ENCODE data around the gene C12orf75. TPM values are rescaled to one million over a fixed set of nuclear protein-coding genes. Genes with fewer than 3 reads are reported as not detected.
"Not testable (repeated sequence)": the region's sequence is repeated elsewhere in the genome, so short reads cannot be mapped to it uniquely, and the experiment has no call there.

C12orf75 gene
- total RNA-seq, 1 donor from 2014 or later = 169 TPM

DNA sequence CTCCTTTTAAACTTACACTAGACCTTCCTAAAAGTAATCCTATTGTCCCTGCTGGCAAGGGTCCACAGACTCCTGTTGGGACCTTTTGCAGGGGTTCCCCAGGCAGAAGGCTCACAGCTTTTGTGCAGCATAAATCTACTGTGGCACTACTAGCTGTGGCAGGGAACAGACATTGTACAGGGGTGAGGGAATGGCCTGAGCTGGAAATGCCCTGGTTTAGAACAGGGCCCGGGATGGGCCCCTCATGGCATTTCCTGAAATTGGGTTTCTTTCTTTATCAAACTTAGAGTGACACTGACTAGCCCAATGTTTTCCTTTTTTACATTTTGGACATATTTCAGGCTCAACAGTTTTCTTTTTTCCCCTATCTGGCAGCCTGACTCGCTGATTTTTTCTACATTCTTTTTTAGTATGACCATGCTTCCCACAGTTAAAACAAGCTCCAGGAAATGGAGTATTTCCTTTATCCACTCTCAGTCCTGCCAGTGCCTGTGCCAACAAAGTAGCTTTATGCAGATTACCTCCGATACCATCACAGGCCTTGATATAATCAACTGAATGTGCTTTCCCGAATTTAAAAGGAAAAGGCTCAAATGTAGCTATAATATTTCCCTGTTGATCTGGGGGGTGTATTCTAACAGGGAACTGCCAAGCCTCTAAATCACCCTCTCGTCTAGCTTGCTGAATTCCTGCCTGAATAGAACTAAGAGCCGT, 22.7 kb upstream of the C12orf75 start:
- H3K4me3 Mint-ChIP-seq (ENCODE audit: unreplicated experiment); H3K27me3 Mint-ChIP-seq (ENCODE audit: unreplicated experiment); H3K36me3 Mint-ChIP-seq (ENCODE audit: unreplicated experiment); H3K9me3 Mint-ChIP-seq (ENCODE audit: unreplicated experiment); DNase-seq (ENCODE audit: extremely low spot score, unreplicated experiment): not testable (repeated sequence)
- peak overlapping the region; percentile 91 for H3K27ac Mint-ChIP-seq (ENCODE audit: unreplicated experiment)
- peaks cover 61% of the 10 kb centered on the region for H3K4me1 Mint-ChIP-seq (ENCODE audit: unreplicated experiment)

DNA sequence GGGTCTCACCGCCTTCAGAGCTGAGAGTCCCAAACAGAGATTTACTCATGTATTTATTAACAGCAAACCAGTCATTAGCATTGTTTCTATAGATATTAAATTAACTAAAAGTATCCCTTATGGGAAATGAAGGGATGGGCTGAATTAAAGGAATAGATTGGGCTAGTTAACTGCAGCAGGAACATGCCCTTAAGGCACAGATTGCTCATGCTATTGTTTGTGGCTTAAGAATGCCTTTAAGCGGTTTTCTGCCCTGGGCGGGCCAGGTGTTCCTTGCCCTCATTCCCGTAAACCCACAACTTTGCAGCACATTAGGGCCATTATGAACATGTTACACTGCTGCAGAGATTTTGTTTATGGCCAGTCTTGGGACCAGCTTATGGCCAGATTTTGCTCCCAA, 21.7 kb upstream of the C12orf75 start:
- DNase-seq (ENCODE audit: extremely low spot score, unreplicated experiment); H3K9me3 Mint-ChIP-seq (ENCODE audit: unreplicated experiment); H3K27me3 Mint-ChIP-seq (ENCODE audit: unreplicated experiment); H3K4me3 Mint-ChIP-seq (ENCODE audit: unreplicated experiment); H3K36me3 Mint-ChIP-seq (ENCODE audit: unreplicated experiment): not testable (repeated sequence)
- Mint-ChIP-seq H3K27ac (ENCODE audit: unreplicated experiment) (peak overlapping the region; percentile 91), H3K4me1 (ENCODE audit: unreplicated experiment) (peaks cover 61% of the 10 kb centered on the region)

GRCh38 chr12:105309384-105309783, 21.1 kb upstream of the C12orf75 start:
- H3K4me1 Mint-ChIP-seq (ENCODE audit: unreplicated experiment) = peaks cover 58% of the 10 kb centered on the region
- not testable (repeated sequence) for DNase-seq (ENCODE audit: extremely low spot score, unreplicated experiment); H3K27me3 Mint-ChIP-seq (ENCODE audit: unreplicated experiment); H3K9me3 Mint-ChIP-seq (ENCODE audit: unreplicated experiment); H3K4me3 Mint-ChIP-seq (ENCODE audit: unreplicated experiment); H3K36me3 Mint-ChIP-seq (ENCODE audit: unreplicated experiment); H3K27ac Mint-ChIP-seq (ENCODE audit: unreplicated experiment)

DNA sequence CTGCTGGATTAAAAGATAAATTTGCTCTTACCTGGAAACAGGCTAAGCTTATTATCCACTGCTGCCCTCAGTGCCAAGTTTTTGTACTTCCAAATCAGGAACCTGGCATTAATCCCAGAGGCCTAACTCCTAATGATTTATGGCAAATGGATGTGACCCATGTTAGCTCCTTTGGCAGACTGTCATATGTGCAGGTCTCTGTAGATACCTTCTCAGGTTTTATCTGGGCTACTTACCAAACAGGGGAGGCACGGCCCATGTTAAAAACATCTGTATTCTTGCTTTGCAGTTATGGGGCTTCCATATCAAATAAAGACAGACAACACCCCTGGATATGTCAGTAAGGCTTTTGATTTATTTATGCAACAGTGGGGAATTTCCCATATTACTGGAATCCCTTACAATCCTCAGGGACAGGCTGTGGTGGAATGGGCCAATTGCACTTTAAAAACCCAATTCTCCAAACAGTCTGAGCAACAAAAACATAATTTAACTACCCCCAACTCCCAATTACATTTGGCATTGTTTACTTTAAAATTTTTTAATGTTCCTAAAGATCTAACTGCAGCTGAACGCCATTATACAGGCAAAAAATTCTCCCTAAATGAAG, 19.9 kb upstream of the C12orf75 start:
- DNase-seq (ENCODE audit: extremely low spot score, unreplicated experiment); H3K36me3 Mint-ChIP-seq (ENCODE audit: unreplicated experiment); H3K9me3 Mint-ChIP-seq (ENCODE audit: unreplicated experiment); H3K4me3 Mint-ChIP-seq (ENCODE audit: unreplicated experiment); H3K27me3 Mint-ChIP-seq (ENCODE audit: unreplicated experiment): not testable (repeated sequence)
- H3K27ac Mint-ChIP-seq (ENCODE audit: unreplicated experiment) = peak overlapping the region; percentile 27
- peaks cover 53% of the 10 kb centered on the region for H3K4me1 Mint-ChIP-seq (ENCODE audit: unreplicated experiment)

DNA sequence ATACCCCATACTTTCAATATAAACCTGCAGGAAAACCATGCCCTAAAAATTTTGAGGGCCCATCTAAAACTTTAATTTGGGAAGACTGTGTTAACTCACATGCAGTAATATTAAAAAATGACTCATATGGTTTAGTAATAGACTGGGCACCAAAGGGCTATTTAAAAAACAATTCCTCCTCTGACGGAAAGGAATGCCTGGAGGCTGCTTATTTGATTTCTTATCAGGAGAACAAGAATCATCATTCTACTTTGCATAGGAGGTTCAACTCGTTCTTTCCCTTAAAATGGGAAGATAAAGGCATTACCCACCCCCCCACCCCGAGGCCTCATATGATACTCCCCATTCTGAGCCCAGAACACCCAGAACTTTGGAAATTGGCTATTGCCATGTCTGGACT, 18.6 kb upstream of the C12orf75 start:
- peaks cover 57% of the 10 kb centered on the region for H3K4me1 Mint-ChIP-seq (ENCODE audit: unreplicated experiment)
- not testable (repeated sequence) for H3K27ac Mint-ChIP-seq (ENCODE audit: unreplicated experiment); H3K9me3 Mint-ChIP-seq (ENCODE audit: unreplicated experiment); H3K27me3 Mint-ChIP-seq (ENCODE audit: unreplicated experiment); DNase-seq (ENCODE audit: extremely low spot score, unreplicated experiment); H3K4me3 Mint-ChIP-seq (ENCODE audit: unreplicated experiment); H3K36me3 Mint-ChIP-seq (ENCODE audit: unreplicated experiment)

DNA sequence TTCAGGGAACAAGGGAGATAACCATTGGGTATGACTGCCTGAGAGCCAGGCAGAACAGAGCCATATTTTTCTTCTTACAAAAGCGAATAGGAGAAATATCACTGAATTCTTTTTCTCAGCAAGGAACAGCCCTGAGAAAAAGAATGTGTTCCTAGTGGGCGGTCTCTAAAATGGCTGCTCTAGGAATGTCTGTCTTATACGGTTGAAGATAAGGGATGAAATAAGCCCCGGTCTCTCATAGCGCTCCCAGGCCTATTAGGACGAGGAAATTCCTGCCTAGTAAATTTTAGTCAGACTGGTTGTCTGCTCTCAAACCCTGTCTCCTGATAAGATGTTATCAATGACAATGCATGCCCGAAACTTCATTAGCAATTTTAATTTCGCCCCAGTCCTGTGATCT, 16.7 kb upstream of the C12orf75 start:
- H3K36me3 Mint-ChIP-seq (ENCODE audit: unreplicated experiment); H3K27ac Mint-ChIP-seq (ENCODE audit: unreplicated experiment); H3K27me3 Mint-ChIP-seq (ENCODE audit: unreplicated experiment); H3K9me3 Mint-ChIP-seq (ENCODE audit: unreplicated experiment); DNase-seq (ENCODE audit: extremely low spot score, unreplicated experiment); H3K4me3 Mint-ChIP-seq (ENCODE audit: unreplicated experiment): not testable (repeated sequence)
- peaks cover 51% of the 10 kb centered on the region for H3K4me1 Mint-ChIP-seq (ENCODE audit: unreplicated experiment)

DNA sequence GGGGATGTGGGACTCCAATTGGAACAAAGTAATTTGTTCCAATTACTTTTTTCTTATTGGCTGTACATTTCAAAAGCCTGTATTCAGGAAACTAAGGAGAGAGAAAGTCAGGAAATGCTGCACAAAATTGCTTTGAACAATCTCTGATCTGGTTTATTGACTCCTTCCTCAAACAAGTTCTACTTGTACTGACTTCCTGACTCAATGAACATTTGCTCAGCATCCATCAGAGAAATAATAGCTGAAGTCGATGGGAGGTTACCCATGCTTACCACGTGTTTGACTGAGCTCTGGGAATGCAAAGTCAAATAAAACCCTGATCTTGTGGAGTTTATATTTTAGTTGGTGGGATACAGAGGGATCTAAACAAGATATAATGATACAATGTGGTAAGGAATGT, 15.4 kb upstream of the C12orf75 start:
- TF ChIP-seq CTCF (IDR thresholded peaks at IDR 0.05) = no peak
- no peaks in the 10 kb centered on the region for H3K36me3 Mint-ChIP-seq (ENCODE audit: unreplicated experiment)
- H3K27ac Mint-ChIP-seq (ENCODE audit: unreplicated experiment) = no peak overlapping the region
- peaks cover 8% of the 10 kb centered on the region for H3K9me3 Mint-ChIP-seq (ENCODE audit: unreplicated experiment)
- H3K4me1 Mint-ChIP-seq (ENCODE audit: unreplicated experiment) = peaks cover 43% of the 10 kb centered on the region
- H3K27me3 Mint-ChIP-seq (ENCODE audit: unreplicated experiment) = no peaks in the 10 kb centered on the region
- DNase-seq (ENCODE audit: extremely low spot score, unreplicated experiment) = no peak
- H3K4me3 Mint-ChIP-seq (ENCODE audit: unreplicated experiment) = no peak overlapping the region

GRCh38 chr12:105315726-105316125, 14.8 kb upstream of the C12orf75 start:
- Mint-ChIP-seq H3K27me3 (ENCODE audit: unreplicated experiment) (no peaks in the 10 kb centered on the region), H3K4me1 (ENCODE audit: unreplicated experiment) (peaks cover 37% of the 10 kb centered on the region), H3K4me3 (ENCODE audit: unreplicated experiment) (no peak overlapping the region), H3K36me3 (ENCODE audit: unreplicated experiment) (no peaks in the 10 kb centered on the region), H3K27ac (ENCODE audit: unreplicated experiment) (no peak overlapping the region), H3K9me3 (ENCODE audit: unreplicated experiment) (peaks cover 8% of the 10 kb centered on the region)
- TF ChIP-seq CTCF (IDR thresholded peaks at IDR 0.05) = no peak
- no peak for DNase-seq (ENCODE audit: extremely low spot score, unreplicated experiment)

All from osteocyte (in vitro differentiated cells).